ENCODE results near the gene SWI5. TPM values are rescaled to one million over a fixed set of nuclear protein-coding genes. Genes with fewer than 3 reads are reported as not detected.
"Not testable (repeated sequence)": the region's sequence is repeated elsewhere in the genome, so short reads cannot be mapped to it uniquely, and the experiment has no call there.

The SWI5 gene
- total RNA-seq, 2 experiments from 2014 or later = 3.0 to 4.1 TPM

DNA sequence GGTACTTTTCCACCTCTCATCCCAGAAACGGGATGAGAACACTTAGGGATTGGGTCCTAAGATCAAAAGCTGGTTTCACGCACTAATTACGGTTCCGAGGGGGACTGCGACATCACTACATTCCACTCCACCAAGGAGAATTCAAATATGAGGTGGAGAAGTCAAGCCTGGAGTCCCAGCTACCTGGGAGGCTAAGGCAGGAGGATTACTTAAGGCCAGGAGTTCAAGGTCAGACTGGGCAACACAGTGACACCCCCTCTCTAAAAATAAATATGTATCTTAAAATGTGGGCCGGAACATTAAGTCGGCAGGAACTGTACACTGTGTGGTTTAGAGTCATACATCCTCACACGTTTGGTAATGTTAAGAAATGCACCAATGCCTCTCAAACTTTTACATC is 1.8 kb upstream of the SWI5 start:
- TF ChIP-seq, protein P1, sequence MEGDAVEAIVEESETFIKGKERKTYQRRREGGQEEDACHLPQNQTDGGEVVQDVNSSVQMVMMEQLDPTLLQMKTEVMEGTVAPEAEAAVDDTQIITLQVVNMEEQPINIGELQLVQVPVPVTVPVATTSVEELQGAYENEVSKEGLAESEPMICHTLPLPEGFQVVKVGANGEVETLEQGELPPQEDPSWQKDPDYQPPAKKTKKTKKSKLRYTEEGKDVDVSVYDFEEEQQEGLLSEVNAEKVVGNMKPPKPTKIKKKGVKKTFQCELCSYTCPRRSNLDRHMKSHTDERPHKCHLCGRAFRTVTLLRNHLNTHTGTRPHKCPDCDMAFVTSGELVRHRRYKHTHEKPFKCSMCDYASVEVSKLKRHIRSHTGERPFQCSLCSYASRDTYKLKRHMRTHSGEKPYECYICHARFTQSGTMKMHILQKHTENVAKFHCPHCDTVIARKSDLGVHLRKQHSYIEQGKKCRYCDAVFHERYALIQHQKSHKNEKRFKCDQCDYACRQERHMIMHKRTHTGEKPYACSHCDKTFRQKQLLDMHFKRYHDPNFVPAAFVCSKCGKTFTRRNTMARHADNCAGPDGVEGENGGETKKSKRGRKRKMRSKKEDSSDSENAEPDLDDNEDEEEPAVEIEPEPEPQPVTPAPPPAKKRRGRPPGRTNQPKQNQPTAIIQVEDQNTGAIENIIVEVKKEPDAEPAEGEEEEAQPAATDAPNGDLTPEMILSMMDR (IDR thresholded peaks at IDR 0.05) = no peak
- Mint-ChIP-seq H3K27me3 (no peaks in the 10 kb centered on the region), H3K36me3 (ENCODE audit: low read depth) (peaks cover 49% of the 10 kb centered on the region), H3K4me1 (ENCODE audit: low read depth) (peaks cover 34% of the 10 kb centered on the region), H3K9me3 (no peaks in the 10 kb centered on the region), H3K27ac (peak overlapping the region; percentile 45), H3K4me3 (peak overlapping the region; percentile 98)
- POLR2A ChIA-PET = no interaction called here
- DNase-seq (no peak), ATAC-seq (ENCODE audit: poor library complexity) (no peak)
- intact Hi-C loops (cut with DNase I, micrococcal nuclease) = loop anchor here in 1 of 2 experiments (2.0 kb wide), 1 partner anchor 23 kb away; no protein-coding TSS in a partner anchor
- H3K27me3 ChIP-seq (ENCODE audit: control insufficient read depth in 1 of 2, insufficient read depth in 2 of 2, low read length in 2 of 2) = no peaks in the 10 kb centered on the region
- H3K4me3 ChIP-seq (ENCODE audit: low read length) = no peak overlapping the region
- no peaks in the 10 kb centered on the region for H3K9me3 ChIP-seq (ENCODE audit: control insufficient read depth in 1 of 2, insufficient read depth in 1 of 2, low read length in 2 of 2)
- H3K4me1 ChIP-seq (ENCODE audit: insufficient read depth, low read length) = peaks cover 31% of the 10 kb centered on the region
- H3K36me3 ChIP-seq (ENCODE audit: insufficient read depth, low read length) = peaks cover 21% of the 10 kb centered on the region
- CTCF ChIA-PET = no interaction called here
- H3K27ac ChIP-seq (ENCODE audit: low read depth in 1 of 2, low read length in 2 of 2) = no peak overlapping the region

GRCh38 chr9:128275198-128276007 is 673 bp upstream of the SWI5 start, which contains the start of gene GOLGA2:
Gene GOLGA2 (minus strand): TSS chr9:128276007. CDS start chr9:128275976, 31 bp downstream.
- Histone ChIP-seq H3K9me3 (ENCODE audit: control insufficient read depth in 1 of 2, insufficient read depth in 1 of 2, low read length in 2 of 2) (no peaks in the 10 kb centered on the region), H3K27me3 (ENCODE audit: control insufficient read depth in 1 of 2, insufficient read depth in 2 of 2, low read length in 2 of 2) (no peaks in the 10 kb centered on the region), H3K4me3 (ENCODE audit: low read length) (peak within 1 kb of the TSS; percentile 98), H3K27ac (ENCODE audit: low read depth in 1 of 2, low read length in 2 of 2) (peak within 1 kb of the TSS; percentile 70 to 72), H3K4me1 (ENCODE audit: insufficient read depth, low read length) (peaks cover 31% of the 10 kb centered on the region), H3K36me3 (ENCODE audit: insufficient read depth, low read length) (peaks cover 21% of the 10 kb centered on the region)
- intact Hi-C loops (cut with DNase I, micrococcal nuclease) = loop anchor here in 1 of 2 experiments (1.0 to 5.0 kb wide), 8 partner anchors 25 to 752 kb away; partner anchors contain the start of genes BBLN, COQ4, DNM1 and ODF2
- TF ChIP-seq, protein P1 (IDR thresholded peaks at IDR 0.05) = no peak
- ATAC-seq (ENCODE audit: poor library complexity) (peak; percentile 45), DNase-seq (peak in 2 of 14 experiments; percentile 32 to 64)
- Mint-ChIP-seq H3K4me1 (ENCODE audit: low read depth) (peaks cover 36% of the 10 kb centered on the region), H3K36me3 (ENCODE audit: low read depth) (peaks cover 56% of the 10 kb centered on the region), H3K27ac (peak within 1 kb of the TSS; percentile 88), H3K4me3 (peak within 1 kb of the TSS; percentile 98), H3K27me3 (no peaks in the 10 kb centered on the region), H3K9me3 (no peaks in the 10 kb centered on the region)
- ChIA-PET CTCF (interaction anchor here (0.9 to 1.0 kb wide), 3 partner anchors 20 to 66 kb away, joined by 3 read pairs; no protein-coding TSS in a partner anchor), POLR2A (interaction anchor here (0.6 to 1.2 kb wide), 15 partner anchors 13 to 753 kb away, joined by 3 to 29 read pairs (median 4); partner anchors contain the start of genes BBLN, DOLK, NUP188 and SH3GLB2)

GRCh38 chr9:128276574-128277270 is 646 bp downstream of the SWI5 start:
- H3K27ac ChIP-seq (ENCODE audit: low read depth in 1 of 2, low read length in 2 of 2) = peak overlapping the region; percentile 70 to 72
- DNase-seq = peak in 1 of 14 experiments; percentile 8
- H3K4me1 ChIP-seq (ENCODE audit: insufficient read depth, low read length) = peaks cover 31% of the 10 kb centered on the region
- peak overlapping the region; percentile 98 for H3K4me3 Mint-ChIP-seq
- ChIA-PET CTCF (interaction anchor here (0.9 to 1.2 kb wide), 3 partner anchors 22 to 65 kb away, joined by 3 read pairs; partner anchors contain the start of genes COQ4 and TRUB2), POLR2A (interaction anchor here (0.6 to 1.2 kb wide), 7 partner anchors 27 to 671 kb away, joined by 3 to 29 read pairs (median 3); partner anchors contain the start of genes BBLN, DOLK, NUP188 and SPTAN1)
- TF ChIP-seq, protein P1 (IDR thresholded peaks at IDR 0.05) = no peak
- ATAC-seq (ENCODE audit: poor library complexity) = no peak
- intact Hi-C loops (cut with DNase I, micrococcal nuclease) = loop anchor here in 1 of 2 experiments (1.0 to 5.0 kb wide), 5 partner anchors 46 to 751 kb away; partner anchors contain the start of genes COQ4, DNM1, ODF2 and SH3GLB2
- H3K36me3 Mint-ChIP-seq (ENCODE audit: low read depth) = peaks cover 43% of the 10 kb centered on the region
- no peaks in the 10 kb centered on the region for H3K27me3 ChIP-seq (ENCODE audit: control insufficient read depth in 1 of 2, insufficient read depth in 2 of 2, low read length in 2 of 2)
- peak overlapping the region; percentile 88 for H3K27ac Mint-ChIP-seq
- H3K4me3 ChIP-seq (ENCODE audit: low read length) = peak overlapping the region; percentile 98
- H3K27me3 Mint-ChIP-seq = no peaks in the 10 kb centered on the region
- H3K9me3 ChIP-seq (ENCODE audit: control insufficient read depth in 1 of 2, insufficient read depth in 1 of 2, low read length in 2 of 2) = no peaks in the 10 kb centered on the region
- no peaks in the 10 kb centered on the region for H3K9me3 Mint-ChIP-seq
- peaks cover 36% of the 10 kb centered on the region for H3K4me1 Mint-ChIP-seq (ENCODE audit: low read depth)
- peaks cover 14% of the 10 kb centered on the region for H3K36me3 ChIP-seq (ENCODE audit: insufficient read depth, low read length)

DNA sequence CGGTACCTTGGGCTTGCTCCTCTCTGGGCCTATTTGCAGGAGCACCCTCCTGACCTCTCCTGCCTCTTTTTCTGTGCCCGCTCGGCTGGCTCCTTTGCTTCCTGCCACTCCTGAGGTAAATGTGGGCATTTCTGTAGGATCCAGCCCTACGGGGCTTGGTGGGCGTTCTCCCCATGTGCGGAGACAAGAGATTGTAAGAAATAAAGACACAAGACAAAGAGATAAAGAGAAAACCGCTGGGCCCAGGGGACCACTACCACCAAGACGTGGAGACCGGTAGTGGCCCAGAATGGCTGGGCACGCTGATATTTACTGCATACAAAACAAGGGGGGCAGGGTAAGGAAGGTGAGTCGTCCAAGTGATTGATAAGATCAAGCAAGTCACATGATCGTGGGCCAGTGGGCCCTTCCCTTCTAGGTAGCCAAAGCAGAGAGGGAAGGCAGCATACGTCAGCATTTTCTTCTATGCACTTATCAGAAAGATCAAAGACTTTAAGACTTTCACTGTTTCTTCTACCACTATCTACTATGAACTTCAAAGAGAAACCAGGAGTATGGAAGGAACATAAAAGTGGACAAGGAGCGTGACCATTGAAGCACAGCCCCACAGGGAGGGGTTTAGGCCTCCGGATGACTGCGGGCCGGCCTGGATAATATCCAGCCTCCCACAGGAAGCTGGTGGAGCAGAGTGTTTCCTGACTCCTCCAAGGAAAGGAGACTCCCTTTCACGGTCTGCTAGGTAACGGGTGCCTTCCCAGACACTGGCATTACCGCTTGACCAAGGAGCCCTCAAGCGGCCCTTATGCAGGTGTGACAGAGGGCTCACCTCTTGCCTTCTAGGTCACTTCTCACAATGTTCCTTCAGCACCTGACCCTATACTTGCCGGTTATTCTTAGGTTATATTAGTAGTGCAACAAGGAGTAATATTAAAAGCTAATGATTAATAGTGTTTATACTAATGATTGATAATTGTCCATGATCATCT is 3.3 kb downstream of the SWI5 start:
- Mint-ChIP-seq H3K36me3 (ENCODE audit: low read depth) (peaks cover 31% of the 10 kb centered on the region), H3K4me3 (peak overlapping the region; percentile 73), H3K4me1 (ENCODE audit: low read depth) (peaks cover 28% of the 10 kb centered on the region), H3K27ac (peak overlapping the region; percentile 71)
- H3K9me3 Mint-ChIP-seq; POLR2A ChIA-PET; DNase-seq; H3K4me3 ChIP-seq (ENCODE audit: low read length); H3K9me3 ChIP-seq (ENCODE audit: control insufficient read depth in 1 of 2, insufficient read depth in 1 of 2, low read length in 2 of 2); H3K27me3 Mint-ChIP-seq; ATAC-seq (ENCODE audit: poor library complexity); H3K27ac ChIP-seq (ENCODE audit: low read depth in 1 of 2, low read length in 2 of 2); H3K27me3 ChIP-seq (ENCODE audit: control insufficient read depth in 1 of 2, insufficient read depth in 2 of 2, low read length in 2 of 2); H3K36me3 ChIP-seq (ENCODE audit: insufficient read depth, low read length): not testable (repeated sequence)
- intact Hi-C loops (cut with DNase I, micrococcal nuclease) = loop anchor here in 1 of 2 experiments (5.0 kb wide), 1 partner anchor 748 kb away; the partner anchor contains the start of gene SH3GLB2
- peaks cover 26% of the 10 kb centered on the region for H3K4me1 ChIP-seq (ENCODE audit: insufficient read depth, low read length)
- CTCF ChIA-PET = interaction anchor here (0.7 kb wide), 1 partner anchor 87 kb away, joined by 3 read pairs; no protein-coding TSS in a partner anchor

All from CD4-positive, alpha-beta T cell (primary cell).